Measurements from ENCODE around the gene CSKMT.

CSKMT gene

GRCh38 chr11:62632492-62632891, 32.6 kb upstream of the CSKMT start:
- no peak for TF ChIP-seq CTCF (IDR thresholded peaks at IDR 0.05; ENCODE audit: borderline replicate concordance, insufficient read depth, low read depth, low read length)
- H3K4me3 ChIP-seq (ENCODE audit: low read depth, low read length) = no peak overlapping the region

- no peak overlapping the region for H3K4me3 ChIP-seq (ENCODE audit: low read depth, low read length)
- TF ChIP-seq CTCF (IDR thresholded peaks at IDR 0.05; ENCODE audit: borderline replicate concordance, insufficient read depth, low read depth, low read length) = no peak
Observed at GRCh38 chr11:62644220-62644619, 20.9 kb upstream of the CSKMT start.

- H3K4me3 ChIP-seq (ENCODE audit: low read depth, low read length) = peak overlapping the region; percentile 91
- no peak for TF ChIP-seq CTCF (IDR thresholded peaks at IDR 0.05; ENCODE audit: borderline replicate concordance, insufficient read depth, low read depth, low read length)
Observed at GRCh38 chr11:62645671-62645945, 19.5 kb upstream of the CSKMT start.

- no peak for TF ChIP-seq CTCF (IDR thresholded peaks at IDR 0.05; ENCODE audit: borderline replicate concordance, insufficient read depth, low read depth, low read length)
Observed at GRCh38 chr11:62645946-62646824, 18.9 kb upstream of the CSKMT start, which contains the start of gene GANAB. Gene GANAB (minus strand): TSS chr11:62646613. CDS start chr11:62646599, 14 bp downstream.

GRCh38 chr11:62646825-62647608, 18.1 kb upstream of the CSKMT start:
- H3K4me3 ChIP-seq (ENCODE audit: low read depth, low read length) = no peak overlapping the region
- no peak for TF ChIP-seq CTCF (IDR thresholded peaks at IDR 0.05; ENCODE audit: borderline replicate concordance, insufficient read depth, low read depth, low read length)

More at GRCh38 chr11:62645946-62646824, 18.9 kb upstream of the CSKMT start, which contains the start of gene GANAB:
- peak within 1 kb of the TSS; percentile 91 for H3K4me3 ChIP-seq (ENCODE audit: low read depth, low read length)

GRCh38 chr11:62647609-62648005, 17.5 kb upstream of the CSKMT start:
- no peak overlapping the region for H3K4me3 ChIP-seq (ENCODE audit: low read depth, low read length)
- TF ChIP-seq CTCF (IDR thresholded peaks at IDR 0.05; ENCODE audit: borderline replicate concordance, insufficient read depth, low read depth, low read length) = no peak
